Kidney tubule cell (primary cell): ENCODE measurements around the gene ARHGAP30.

Experiments used
- DNase-seq: peaks from one replicate; pipeline ENCODE4 v3.0.0-alpha.2; 2018; ENCODE audit warnings: low spot score

ARHGAP30 gene

GRCh38 chr1:161009602-161010211 lies 60.0 kb downstream of the ARHGAP30 start:
- no peak for DNase-seq

DNA sequence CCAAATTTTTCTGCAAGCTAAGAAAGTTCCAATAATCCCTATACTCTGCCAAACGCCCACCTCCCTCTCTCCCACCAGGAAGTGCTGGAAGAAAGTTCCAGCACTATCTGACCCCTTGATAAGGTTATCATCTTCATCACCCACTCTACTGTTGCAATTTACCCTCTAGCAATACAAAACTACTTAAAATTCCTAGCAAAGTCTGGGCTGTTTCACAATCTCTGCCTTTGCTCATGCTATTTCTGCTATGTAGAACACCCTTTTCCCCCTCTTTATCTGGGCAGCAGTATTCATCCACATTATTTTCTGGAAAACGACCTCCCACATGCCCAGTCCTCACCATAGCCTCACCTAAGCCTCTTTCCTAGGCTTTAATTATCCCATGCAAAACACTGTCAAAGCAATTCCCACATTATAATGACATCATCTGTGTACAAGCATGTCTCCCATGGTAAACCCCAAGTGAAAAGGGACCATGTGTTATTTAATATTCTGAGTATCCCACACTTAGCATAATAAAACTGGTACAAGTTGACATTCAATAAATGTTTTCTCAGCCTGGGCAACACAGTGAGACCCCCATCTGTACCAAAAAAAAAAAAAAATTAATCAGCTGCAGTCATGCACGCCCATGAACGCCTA lies 60.7 kb downstream of the ARHGAP30 start:
- DNase-seq = no peak

GRCh38 chr1:161007369-161007768 lies 62.3 kb downstream of the ARHGAP30 start:
- DNase-seq = no peak

DNA sequence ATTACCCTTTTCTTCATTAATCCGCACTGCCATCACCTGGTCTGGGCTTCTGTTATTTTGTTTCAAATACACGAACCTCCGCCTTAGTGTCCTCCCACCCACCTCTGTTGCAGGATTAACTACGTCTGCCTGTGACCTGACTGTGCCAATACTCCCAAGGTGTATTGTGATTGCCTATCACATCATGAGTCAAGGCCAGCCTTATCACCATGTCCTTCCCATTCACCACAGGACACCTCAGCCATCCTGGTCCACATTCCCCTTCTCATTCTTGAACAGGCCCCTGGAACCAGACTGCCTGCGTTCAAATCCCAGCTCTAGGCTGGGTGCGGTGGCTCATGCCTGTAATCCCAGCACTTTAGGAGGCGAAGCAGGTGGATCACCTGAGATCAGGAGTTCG lies 63.1 kb downstream of the ARHGAP30 start:
- no peak for DNase-seq

DNA sequence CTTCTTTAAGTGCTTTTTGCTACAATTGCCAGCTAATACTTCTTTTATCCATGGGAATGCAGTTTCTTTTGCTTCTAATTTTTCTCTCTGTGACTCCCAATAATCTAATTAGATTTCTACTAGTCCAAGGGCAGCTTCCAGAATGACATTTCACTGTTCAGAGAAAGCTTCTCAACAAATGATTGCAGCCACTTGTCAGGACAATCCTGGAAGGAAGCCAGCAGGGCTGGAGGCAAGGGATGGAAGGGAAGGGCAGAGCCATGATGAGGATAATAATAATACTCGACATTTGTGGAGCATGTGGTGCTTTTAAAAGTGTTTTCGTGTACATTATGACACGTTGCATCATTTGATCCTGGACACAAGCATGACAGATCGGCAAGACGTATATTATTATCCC lies 68.2 kb downstream of the ARHGAP30 start:
- no peak for DNase-seq

DNA sequence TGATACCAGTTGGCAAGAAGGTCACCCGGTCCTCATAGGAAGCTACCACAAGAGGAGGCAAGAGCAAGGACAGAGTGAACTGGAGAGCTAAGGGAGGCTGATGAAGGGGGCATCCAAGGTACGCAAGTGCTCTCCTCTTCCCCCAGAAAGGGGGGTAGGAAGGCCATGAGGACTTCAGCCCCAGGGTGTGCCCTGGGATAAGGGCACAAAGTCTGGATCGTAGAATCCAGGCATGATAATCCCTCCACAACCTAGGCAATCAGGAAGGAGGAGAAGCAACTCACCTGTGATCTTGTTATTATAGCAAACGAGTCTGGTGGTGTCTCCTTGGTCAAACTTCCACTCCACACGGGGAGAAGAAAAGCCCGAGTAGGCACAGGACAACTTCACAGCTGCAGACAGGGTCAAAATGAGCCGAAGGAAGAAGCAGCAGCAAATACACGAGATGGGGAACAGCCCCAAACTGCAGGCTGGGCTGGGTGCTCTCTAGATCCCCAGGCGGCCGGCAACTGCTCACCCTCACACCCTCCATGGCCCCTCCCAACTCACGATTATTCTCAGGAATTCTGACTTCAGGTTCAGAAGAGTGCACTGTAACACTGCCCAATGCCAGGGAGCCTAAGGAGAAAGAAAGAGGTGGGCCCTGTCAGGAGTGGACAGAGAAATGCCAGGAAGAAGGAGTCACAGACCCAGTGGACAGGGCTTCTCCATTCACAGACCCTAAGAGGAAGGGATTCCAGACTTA lies 68.8 kb downstream of the ARHGAP30 start:
- DNase-seq = no peak

DNA sequence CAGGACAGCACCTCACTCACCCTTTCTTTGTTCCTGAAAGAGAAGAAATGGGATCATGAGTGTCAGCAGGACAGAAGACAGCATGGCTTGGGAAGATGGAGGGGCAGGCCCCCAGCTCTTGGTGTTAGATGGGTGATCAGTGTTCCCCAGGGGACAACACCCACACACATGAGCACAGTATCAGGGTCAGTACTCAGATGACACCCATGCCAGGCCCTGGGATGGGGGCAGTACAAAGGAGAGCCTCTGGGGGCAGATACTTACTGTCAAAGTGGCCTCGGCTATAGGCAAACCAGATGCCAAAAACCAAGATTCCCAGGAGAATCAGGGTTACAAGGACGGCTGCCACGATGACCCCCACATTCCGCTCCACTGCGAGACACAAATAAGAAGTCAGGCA lies 70.3 kb downstream of the ARHGAP30 start:
- no peak for DNase-seq

DNA sequence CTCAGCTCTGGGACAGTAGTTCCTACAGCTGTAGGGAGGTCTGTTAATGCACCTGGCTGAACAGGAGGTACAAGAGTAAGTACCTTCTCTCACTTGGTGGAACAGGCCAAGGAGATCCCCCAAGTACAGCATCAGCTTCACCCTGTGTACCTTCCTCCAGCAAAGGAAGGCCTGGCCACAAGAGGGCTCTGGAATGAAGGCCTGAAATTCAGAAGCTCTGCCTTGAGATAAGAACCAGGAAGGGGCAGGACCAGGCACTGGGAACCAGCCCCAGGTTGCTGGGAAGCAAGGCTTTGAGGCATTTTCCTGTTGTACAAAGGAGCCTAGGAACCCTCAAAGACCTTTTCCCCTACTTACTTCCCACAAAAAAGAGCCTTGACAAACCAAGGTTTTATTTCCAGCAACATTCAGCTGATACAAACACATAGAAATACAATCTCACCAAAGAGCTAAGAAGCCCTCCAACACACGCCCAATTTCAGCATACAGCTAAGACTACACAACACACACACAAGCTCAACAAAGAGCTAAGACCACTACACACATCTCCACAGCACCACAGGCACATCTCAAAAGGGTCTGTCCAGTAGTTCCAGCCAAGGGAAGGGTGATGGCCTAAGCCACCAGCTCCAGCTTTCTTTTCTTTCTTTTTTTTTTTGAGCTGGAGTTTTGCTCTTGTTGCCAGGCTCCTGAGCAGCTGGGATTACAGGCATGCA lies 72.2 kb downstream of the ARHGAP30 start:
- DNase-seq = peak; percentile 58
